ENCODE measurements around the gene KRT39. TPM values are rescaled to one million over a fixed set of nuclear protein-coding genes. Genes with fewer than 3 reads are reported as not detected.

Gene KRT39
- not detected in 2 replicates for total RNA-seq (2021)
- Bru-seq, nascent RNA = percentile 13 among the genes with signal in this experiment
- BruChase-seq, experiment 1, labeled RNA remaining after a 2-hour chase = percentile 9 among the genes with signal in this experiment
- not detected for BruChase-seq, experiment 2, labeled RNA remaining after a 6-hour chase
- long read RNA-seq = 0 reads

- no peaks in the 10 kb centered on the region for H3K4me1 ChIP-seq (ENCODE audit: insufficient read depth, low read length, poor library complexity, severe bottlenecking)
- H3K4me3 ChIP-seq (ENCODE audit: low read depth, low read length, poor library complexity, severe bottlenecking) = no peak within 1 kb of the TSS
- no TSS peak for BruUV-seq (replicated peaks)
- TF ChIP-seq CTCF (conservative IDR thresholded peaks at IDR 0.05; ENCODE audit: low read depth, low read length) = no peak
- no peak for TF ChIP-seq EZH2 (IDR thresholded peaks at IDR 0.05; ENCODE audit: borderline replicate concordance, low read depth, low read length, poor library complexity, severe bottlenecking)
- intact Hi-C loops (cut with micrococcal nuclease; ENCODE audit: unreplicated experiment) = no loop called here
- H3K36me3 ChIP-seq (ENCODE audit: insufficient read depth, low read length, poor library complexity, severe bottlenecking) = no peaks in the 10 kb centered on the region
- ChIA-PET CTCF (no interaction called here), POLR2A (ENCODE audit: low non-redundant PET) (no interaction called here)
- H3K27me3 ChIP-seq (replicated peaks; ENCODE audit: insufficient read depth, low read depth, low read length, poor library complexity) = no peaks in the 10 kb centered on the region
- no peak within 1 kb of the TSS for H3K27ac ChIP-seq (ENCODE audit: low read depth, low read length, poor library complexity, severe bottlenecking)
- no peak for DNase-seq (ENCODE audit: low spot score)
- no peaks in the 10 kb centered on the region for H3K9me3 ChIP-seq (ENCODE audit: low read depth, low read length, poor library complexity, severe bottlenecking)
These were observed at the start of gene KRT39 for GRCh38 chr17:40966848-40967247. Gene KRT39, minus strand, starts transcription at chr17:40966948. Its CDS starts 92 bp downstream, at chr17:40966856.

- ChIA-PET CTCF (no interaction called here), POLR2A (ENCODE audit: low non-redundant PET) (no interaction called here)
- Histone ChIP-seq H3K4me1 (ENCODE audit: insufficient read depth, low read length, poor library complexity, severe bottlenecking) (no peaks in the 10 kb centered on the region), H3K27me3 (replicated peaks; ENCODE audit: insufficient read depth, low read depth, low read length, poor library complexity) (no peaks in the 10 kb centered on the region), H3K36me3 (ENCODE audit: insufficient read depth, low read length, poor library complexity, severe bottlenecking) (no peaks in the 10 kb centered on the region), H3K4me3 (ENCODE audit: low read depth, low read length, poor library complexity, severe bottlenecking) (no peak overlapping the region), H3K9me3 (ENCODE audit: low read depth, low read length, poor library complexity, severe bottlenecking) (no peaks in the 10 kb centered on the region), H3K27ac (ENCODE audit: low read depth, low read length, poor library complexity, severe bottlenecking) (no peak overlapping the region)
- BruUV-seq (replicated peaks) = no TSS peak
- intact Hi-C loops (cut with micrococcal nuclease; ENCODE audit: unreplicated experiment) = no loop called here
- no peak for DNase-seq (ENCODE audit: low spot score)
- no peak for TF ChIP-seq CTCF (conservative IDR thresholded peaks at IDR 0.05; ENCODE audit: low read depth, low read length)
- TF ChIP-seq EZH2 (IDR thresholded peaks at IDR 0.05; ENCODE audit: borderline replicate concordance, low read depth, low read length, poor library complexity, severe bottlenecking) = no peak
These were observed 48.7 kb upstream of the KRT39 start for GRCh38 chr17:41015454-41015853.

GRCh38 chr17:41013606-41014005 is 46.9 kb upstream of the KRT39 start:
- Histone ChIP-seq H3K4me3 (ENCODE audit: low read depth, low read length, poor library complexity, severe bottlenecking) (no peak overlapping the region), H3K4me1 (ENCODE audit: insufficient read depth, low read length, poor library complexity, severe bottlenecking) (no peaks in the 10 kb centered on the region), H3K27me3 (replicated peaks; ENCODE audit: insufficient read depth, low read depth, low read length, poor library complexity) (no peaks in the 10 kb centered on the region), H3K36me3 (ENCODE audit: insufficient read depth, low read length, poor library complexity, severe bottlenecking) (no peaks in the 10 kb centered on the region), H3K9me3 (ENCODE audit: low read depth, low read length, poor library complexity, severe bottlenecking) (no peaks in the 10 kb centered on the region), H3K27ac (ENCODE audit: low read depth, low read length, poor library complexity, severe bottlenecking) (no peak overlapping the region)
- CTCF ChIA-PET = no interaction called here
- intact Hi-C loops (cut with micrococcal nuclease; ENCODE audit: unreplicated experiment) = no loop called here
- DNase-seq (ENCODE audit: low spot score) = peak; percentile 10
- TF ChIP-seq EZH2 (IDR thresholded peaks at IDR 0.05; ENCODE audit: borderline replicate concordance, low read depth, low read length, poor library complexity, severe bottlenecking) = no peak
- TF ChIP-seq CTCF (conservative IDR thresholded peaks at IDR 0.05; ENCODE audit: low read depth, low read length) = no peak
- BruUV-seq (replicated peaks) = no TSS peak
- POLR2A ChIA-PET (ENCODE audit: low non-redundant PET) = no interaction called here

All from A673 (cell line).